Panc1 (cell line): ENCODE measurements around the gene ZFP90.

Experiments
- POLR2AphosphoS5 ChIP-seq: IDR thresholded peaks from 2 replicates; pipeline ENCODE4 v1.6.1; 2012; ENCODE audit warnings: mild to moderate bottlenecking, low read depth, low read length, moderate library complexity
- SIN3A ChIP-seq: IDR thresholded peaks from 2 replicates; pipeline ENCODE4 v1.6.1; 2012; ENCODE audit warnings: low read depth, mild to moderate bottlenecking, low read length, moderate library complexity, borderline replicate concordance; ENCODE audit not compliant: insufficient read depth
- TF ChIP-seq, protein P1 (sequence below): fragments of 450-650 bp; IDR thresholded peaks from 2 replicates; pipeline ENCODE4 v1.5.1; 2017; ENCODE audit warnings: mild to moderate bottlenecking

DNA sequence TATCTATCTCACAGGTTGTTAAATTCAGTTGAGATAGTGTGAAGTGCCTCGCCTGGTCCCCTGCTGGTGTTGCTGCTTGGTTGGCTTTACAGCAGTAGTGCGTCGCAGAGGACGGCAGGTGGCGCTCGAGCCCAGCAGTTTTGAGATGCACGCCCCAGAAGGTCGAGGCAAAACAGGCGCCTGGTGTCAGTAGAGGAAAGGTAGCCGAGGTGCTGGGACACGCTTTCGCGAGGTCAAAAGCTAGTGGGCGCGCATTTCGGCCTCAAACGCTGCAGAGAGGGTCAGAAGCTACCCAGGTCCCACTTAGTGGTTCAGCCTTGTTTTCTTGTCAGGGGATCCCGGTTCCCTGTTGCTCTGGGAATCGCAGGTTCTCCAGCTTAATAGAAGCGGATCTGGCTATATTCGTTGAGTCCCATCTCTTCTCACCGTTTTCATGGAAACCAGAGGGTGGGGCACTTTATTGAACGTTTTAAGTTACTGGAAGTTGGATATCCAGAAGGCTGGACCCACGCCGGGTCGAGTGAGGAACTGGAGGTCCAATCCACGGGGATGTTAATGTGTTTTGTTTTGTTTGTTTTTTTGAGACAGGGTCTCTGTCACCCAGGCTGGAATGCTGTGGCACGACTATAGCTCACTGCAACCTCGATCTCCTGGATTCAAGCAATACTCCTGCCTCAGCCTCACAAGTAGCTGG is 10.3 kb upstream of the ZFP90 start:
- TF ChIP-seq, protein P1, sequence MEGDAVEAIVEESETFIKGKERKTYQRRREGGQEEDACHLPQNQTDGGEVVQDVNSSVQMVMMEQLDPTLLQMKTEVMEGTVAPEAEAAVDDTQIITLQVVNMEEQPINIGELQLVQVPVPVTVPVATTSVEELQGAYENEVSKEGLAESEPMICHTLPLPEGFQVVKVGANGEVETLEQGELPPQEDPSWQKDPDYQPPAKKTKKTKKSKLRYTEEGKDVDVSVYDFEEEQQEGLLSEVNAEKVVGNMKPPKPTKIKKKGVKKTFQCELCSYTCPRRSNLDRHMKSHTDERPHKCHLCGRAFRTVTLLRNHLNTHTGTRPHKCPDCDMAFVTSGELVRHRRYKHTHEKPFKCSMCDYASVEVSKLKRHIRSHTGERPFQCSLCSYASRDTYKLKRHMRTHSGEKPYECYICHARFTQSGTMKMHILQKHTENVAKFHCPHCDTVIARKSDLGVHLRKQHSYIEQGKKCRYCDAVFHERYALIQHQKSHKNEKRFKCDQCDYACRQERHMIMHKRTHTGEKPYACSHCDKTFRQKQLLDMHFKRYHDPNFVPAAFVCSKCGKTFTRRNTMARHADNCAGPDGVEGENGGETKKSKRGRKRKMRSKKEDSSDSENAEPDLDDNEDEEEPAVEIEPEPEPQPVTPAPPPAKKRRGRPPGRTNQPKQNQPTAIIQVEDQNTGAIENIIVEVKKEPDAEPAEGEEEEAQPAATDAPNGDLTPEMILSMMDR: peak; percentile 90
- TF ChIP-seq SIN3A (no peak), POLR2AphosphoS5 (no peak)
